ENCODE measurements around the gene PYGM. TPM values are rescaled to one million over a fixed set of nuclear protein-coding genes. Genes with fewer than 3 reads are reported as not detected.

The PYGM gene
- total RNA-seq, 2 experiments from 2014 or later, result 2.2 TPM

DNA sequence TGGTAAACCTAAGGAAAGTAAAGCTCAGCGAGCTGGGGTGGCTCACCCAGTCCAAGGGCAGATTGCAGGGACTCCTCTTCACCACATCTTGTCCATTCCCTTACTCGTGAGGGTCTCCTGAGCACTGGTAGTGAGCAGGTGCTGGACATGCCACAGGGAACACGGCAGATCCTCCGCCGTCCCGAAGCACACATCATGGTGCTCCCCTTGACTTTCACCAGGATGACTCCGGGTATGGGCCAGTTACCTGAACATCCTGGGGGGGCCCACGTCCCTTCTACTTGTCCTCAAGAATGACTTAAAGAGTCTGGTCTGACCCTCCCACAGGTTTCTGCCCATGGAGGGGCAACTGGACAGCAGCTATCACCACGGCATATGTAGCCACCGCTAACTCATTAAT, 26.5 kb upstream of the PYGM start:
- Histone ChIP-seq H3K9me3 (ENCODE audit: low read length) (no peaks in the 10 kb centered on the region), H4K20me1 (ENCODE audit: insufficient read depth, low read length) (no peaks in the 10 kb centered on the region), H3K4me1 (ENCODE audit: insufficient read depth, low read length, poor library complexity, severe bottlenecking) (peaks cover 25% of the 10 kb centered on the region), H3K27ac (ENCODE audit: low read depth, low read length, poor library complexity, severe bottlenecking) (no peak overlapping the region), H3K79me2 (ENCODE audit: insufficient read depth, low read depth, low read length) (no peaks in the 10 kb centered on the region), H2AFZ (ENCODE audit: low read length) (no peak overlapping the region), H3K4me2 (ENCODE audit: low read length) (no peak overlapping the region), H3K4me3 (ENCODE audit: low read depth, low read length, poor library complexity, severe bottlenecking) (no peak overlapping the region), H3K9me2 (ENCODE audit: insufficient read depth, low read length) (no peaks in the 10 kb centered on the region), H3K36me3 (ENCODE audit: insufficient read depth, low read length) (peaks cover 51% of the 10 kb centered on the region)
- TF ChIP-seq, protein P1, sequence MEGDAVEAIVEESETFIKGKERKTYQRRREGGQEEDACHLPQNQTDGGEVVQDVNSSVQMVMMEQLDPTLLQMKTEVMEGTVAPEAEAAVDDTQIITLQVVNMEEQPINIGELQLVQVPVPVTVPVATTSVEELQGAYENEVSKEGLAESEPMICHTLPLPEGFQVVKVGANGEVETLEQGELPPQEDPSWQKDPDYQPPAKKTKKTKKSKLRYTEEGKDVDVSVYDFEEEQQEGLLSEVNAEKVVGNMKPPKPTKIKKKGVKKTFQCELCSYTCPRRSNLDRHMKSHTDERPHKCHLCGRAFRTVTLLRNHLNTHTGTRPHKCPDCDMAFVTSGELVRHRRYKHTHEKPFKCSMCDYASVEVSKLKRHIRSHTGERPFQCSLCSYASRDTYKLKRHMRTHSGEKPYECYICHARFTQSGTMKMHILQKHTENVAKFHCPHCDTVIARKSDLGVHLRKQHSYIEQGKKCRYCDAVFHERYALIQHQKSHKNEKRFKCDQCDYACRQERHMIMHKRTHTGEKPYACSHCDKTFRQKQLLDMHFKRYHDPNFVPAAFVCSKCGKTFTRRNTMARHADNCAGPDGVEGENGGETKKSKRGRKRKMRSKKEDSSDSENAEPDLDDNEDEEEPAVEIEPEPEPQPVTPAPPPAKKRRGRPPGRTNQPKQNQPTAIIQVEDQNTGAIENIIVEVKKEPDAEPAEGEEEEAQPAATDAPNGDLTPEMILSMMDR (conservative IDR thresholded peaks at IDR 0.05; ENCODE audit: low read length), result no peak
- no peak for TF ChIP-seq EZH2phosphoT487 (IDR thresholded peaks at IDR 0.05; ENCODE audit: borderline replicate concordance, low read depth, low read length)
- no peak for DNase-seq (ENCODE audit: low spot score)
- intact Hi-C loops (cut with micrococcal nuclease; ENCODE audit: unreplicated experiment), result loop anchor here (2.0 to 5.0 kb wide), 3 partner anchors 16 to 106 kb away; partner anchors contain the start of genes CDC42BPG and MAP4K2
- POLR2A ChIA-PET, result interaction anchor here (0.6 kb wide), 1 partner anchor 11 kb away, joined by 3 read pairs; no protein-coding TSS in a partner anchor
- BruUV-seq (replicated peaks), result no TSS peak
- CTCF ChIA-PET (ENCODE audit: unreplicated experiment), result no interaction called here

DNA sequence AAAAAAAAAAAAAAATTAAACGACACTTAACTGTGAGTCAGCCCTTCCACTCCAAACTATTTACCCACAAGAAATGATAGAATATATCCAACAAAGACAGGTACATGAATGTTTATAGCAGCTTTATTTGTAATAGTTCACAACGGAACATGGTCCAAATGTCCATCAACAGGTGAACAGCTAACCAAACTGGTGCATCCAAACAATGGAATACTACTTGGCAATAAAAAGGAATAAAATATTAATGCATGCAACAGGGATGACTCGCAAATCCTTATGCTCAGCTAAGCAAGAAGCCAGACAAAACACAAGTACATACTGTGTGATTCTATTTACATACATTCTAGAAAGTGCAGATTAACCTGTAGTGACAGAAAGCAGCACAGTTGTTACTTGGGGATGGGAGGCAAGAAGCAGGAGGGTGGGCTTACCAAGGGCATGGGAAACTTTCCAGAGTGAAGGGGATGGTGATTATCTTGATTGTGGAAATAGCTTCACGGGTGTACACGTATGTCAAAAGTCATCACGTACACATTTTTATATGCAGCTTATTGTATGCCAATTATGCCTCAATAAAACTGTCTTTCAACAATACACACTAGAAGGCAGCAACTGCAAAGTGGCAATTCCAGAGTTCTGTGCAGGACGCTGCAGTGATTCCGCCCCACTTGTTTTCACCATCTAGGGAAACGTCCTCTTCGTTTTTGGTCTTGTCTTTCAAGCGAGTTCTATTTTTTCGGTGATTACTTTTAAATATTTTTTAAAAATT, 25.2 kb upstream of the PYGM start:
- intact Hi-C loops (cut with micrococcal nuclease; ENCODE audit: unreplicated experiment), result loop anchor here (5.0 kb wide), 1 partner anchor 107 kb away; no protein-coding TSS in a partner anchor
- no peaks in the 10 kb centered on the region for H4K20me1 ChIP-seq (ENCODE audit: insufficient read depth, low read length)
- peaks cover 34% of the 10 kb centered on the region for H3K4me1 ChIP-seq (ENCODE audit: insufficient read depth, low read length, poor library complexity, severe bottlenecking)
- H3K36me3 ChIP-seq (ENCODE audit: insufficient read depth, low read length), result peaks cover 41% of the 10 kb centered on the region
- H3K9me3 ChIP-seq (ENCODE audit: low read length), result no peaks in the 10 kb centered on the region
- POLR2A ChIA-PET, result interaction anchor here (0.7 to 1.4 kb wide), 2 partner anchors 13 to 76 kb away, joined by 3 read pairs; no protein-coding TSS in a partner anchor
- BruUV-seq (replicated peaks), result TSS peak; percentile 43
- H3K79me2 ChIP-seq (ENCODE audit: insufficient read depth, low read depth, low read length), result peaks cover 8% of the 10 kb centered on the region; the same call in 1 of the 2 replicates
- CTCF ChIA-PET (ENCODE audit: unreplicated experiment), result no interaction called here
- no peaks in the 10 kb centered on the region for H3K9me2 ChIP-seq (ENCODE audit: insufficient read depth, low read length)
- H3K27ac ChIP-seq (ENCODE audit: low read depth, low read length, poor library complexity, severe bottlenecking), result no peak overlapping the region
- no peak for TF ChIP-seq EZH2phosphoT487 (IDR thresholded peaks at IDR 0.05; ENCODE audit: borderline replicate concordance, low read depth, low read length)
- TF ChIP-seq, protein P1 (conservative IDR thresholded peaks at IDR 0.05; ENCODE audit: low read length), result no peak
- no peak overlapping the region for H3K4me3 ChIP-seq (ENCODE audit: low read depth, low read length, poor library complexity, severe bottlenecking)
- no peak overlapping the region for H2AFZ ChIP-seq (ENCODE audit: low read length)
- no peak for DNase-seq (ENCODE audit: low spot score)
- no peak overlapping the region for H3K4me2 ChIP-seq (ENCODE audit: low read length)

All from OCI-LY7 (cell line).